Osteoblast (primary cell): ENCODE results near the gene FGD6. TPM values are rescaled to one million over a fixed set of nuclear protein-coding genes. Genes with fewer than 3 reads are reported as not detected.

Experiments used
- DNase-seq: peaks from one replicate; pipeline ENCODE4 v3.0.0; 2011; ENCODE audit warnings: low spot score, mixed read lengths; ENCODE audit not compliant: insufficient read length; ENCODE audit errors: missing footprints
- H2AFZ ChIP-seq: 2 replicates; pipeline ENCODE4 v1.6.0; 2011; ENCODE audit warnings: mild to moderate bottlenecking, low read length
- H3K27ac ChIP-seq: 2 replicates; pipeline ENCODE4 v1.5.1; 2011; ENCODE audit warnings: mild to moderate bottlenecking, low read depth, low read length, moderate library complexity
- H3K27me3 ChIP-seq: 2 replicates; pipeline ENCODE4 v1.6.0; 2012; ENCODE audit warnings: mild to moderate bottlenecking, control low read depth, inconsistent platforms, low read length, moderate library complexity; ENCODE audit not compliant: insufficient read depth
- H3K36me3 ChIP-seq: 2 replicates; pipeline ENCODE4 v1.5.1; 2011; ENCODE audit warnings: mild to moderate bottlenecking, low read length, control low read depth, moderate library complexity; ENCODE audit not compliant: insufficient read depth
- H3K4me1 ChIP-seq: 2 replicates; pipeline ENCODE4 v1.5.1; 2011; ENCODE audit warnings: mild to moderate bottlenecking, low read length, control low read depth, moderate library complexity; ENCODE audit not compliant: insufficient read depth
- H3K4me2 ChIP-seq: 2 replicates; pipeline ENCODE4 v1.6.0; 2011; ENCODE audit warnings: mild to moderate bottlenecking, low read length; ENCODE audit not compliant: insufficient read depth
- H3K4me3 ChIP-seq: fragments of 200-600 bp; sonication (generic); 3 replicates; pipeline ENCODE4 v1.5.1; 2012; ENCODE audit warnings: mild to moderate bottlenecking, low read length, inconsistent platforms; ENCODE audit not compliant: insufficient read depth
- H3K79me2 ChIP-seq: 2 replicates; pipeline ENCODE4 v1.6.0; 2012; ENCODE audit warnings: mild to moderate bottlenecking, low read length, control low read depth, inconsistent platforms; ENCODE audit not compliant: insufficient read depth
- H3K9me3 ChIP-seq: 2 replicates; pipeline ENCODE4 v1.5.1; 2011; ENCODE audit warnings: low read depth, low read length, control low read depth
- H4K20me1 ChIP-seq: 2 replicates; pipeline ENCODE4 v1.6.0; 2012; ENCODE audit warnings: mild to moderate bottlenecking, low read length, control low read depth; ENCODE audit not compliant: insufficient read depth
- total RNA-seq: library from RNA; depleted of rRNA; stranded (reverse); fragments of >200 nt; gene quantifications from 2 replicates; pipeline ENCODE4 v1.2.3, GENCODE V29; 2012
- TF ChIP-seq, protein P1 (sequence below): IDR thresholded peaks from 2 replicates; pipeline ENCODE4 v1.5.1; 2011; ENCODE audit warnings: mild to moderate bottlenecking, low read depth, low read length, moderate library complexity; ENCODE audit errors: extremely low read depth

Gene FGD6
- total RNA-seq, 1 donor = 11.9 TPM

DNA sequence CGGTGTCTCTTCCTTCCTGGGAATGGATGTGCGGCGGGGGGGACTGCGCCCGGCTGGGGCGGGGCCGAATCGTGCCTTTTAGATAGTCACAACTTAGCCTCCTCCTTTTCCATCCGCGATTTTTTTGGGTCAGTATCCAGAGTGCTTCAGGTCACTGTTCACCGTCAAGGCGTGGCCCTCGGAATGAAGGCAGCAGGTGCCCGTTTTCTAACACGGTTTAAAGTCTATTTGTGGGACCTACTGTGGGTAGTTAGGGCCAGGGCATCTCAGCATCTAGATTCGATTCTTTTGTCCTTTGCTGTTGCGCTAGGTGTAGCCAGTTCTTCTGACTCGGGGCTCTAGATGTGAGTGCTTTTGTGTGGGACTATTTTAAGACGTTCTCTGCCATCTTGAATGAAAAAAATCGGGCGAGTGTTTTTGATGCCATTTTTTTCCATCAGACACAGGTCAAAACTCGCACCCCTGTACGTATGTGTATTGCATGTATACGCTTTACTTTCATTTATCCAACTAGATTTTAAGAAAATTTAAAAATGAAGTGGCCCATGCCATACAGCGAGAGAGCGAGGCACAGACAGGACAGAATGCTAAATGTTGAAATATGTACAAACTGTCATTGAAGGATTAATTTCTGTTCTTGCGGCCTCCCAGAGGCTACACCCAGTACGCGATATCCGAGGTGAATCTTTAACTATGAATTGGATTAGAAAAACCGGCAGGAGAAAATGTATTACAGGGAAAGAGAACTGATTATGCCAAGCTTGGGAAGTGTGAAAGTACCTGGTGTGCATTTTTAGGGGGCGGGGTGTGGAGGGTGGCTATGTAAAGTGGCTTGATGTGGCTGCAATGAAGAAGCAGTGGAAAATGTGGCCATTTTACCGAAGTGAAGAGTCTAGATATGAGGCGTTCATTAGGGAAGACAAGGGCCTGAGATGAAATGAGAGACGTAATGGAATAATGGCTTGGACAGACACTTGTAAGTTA lies 1.2 kb upstream of the FGD6 start:
- TF ChIP-seq, protein P1, sequence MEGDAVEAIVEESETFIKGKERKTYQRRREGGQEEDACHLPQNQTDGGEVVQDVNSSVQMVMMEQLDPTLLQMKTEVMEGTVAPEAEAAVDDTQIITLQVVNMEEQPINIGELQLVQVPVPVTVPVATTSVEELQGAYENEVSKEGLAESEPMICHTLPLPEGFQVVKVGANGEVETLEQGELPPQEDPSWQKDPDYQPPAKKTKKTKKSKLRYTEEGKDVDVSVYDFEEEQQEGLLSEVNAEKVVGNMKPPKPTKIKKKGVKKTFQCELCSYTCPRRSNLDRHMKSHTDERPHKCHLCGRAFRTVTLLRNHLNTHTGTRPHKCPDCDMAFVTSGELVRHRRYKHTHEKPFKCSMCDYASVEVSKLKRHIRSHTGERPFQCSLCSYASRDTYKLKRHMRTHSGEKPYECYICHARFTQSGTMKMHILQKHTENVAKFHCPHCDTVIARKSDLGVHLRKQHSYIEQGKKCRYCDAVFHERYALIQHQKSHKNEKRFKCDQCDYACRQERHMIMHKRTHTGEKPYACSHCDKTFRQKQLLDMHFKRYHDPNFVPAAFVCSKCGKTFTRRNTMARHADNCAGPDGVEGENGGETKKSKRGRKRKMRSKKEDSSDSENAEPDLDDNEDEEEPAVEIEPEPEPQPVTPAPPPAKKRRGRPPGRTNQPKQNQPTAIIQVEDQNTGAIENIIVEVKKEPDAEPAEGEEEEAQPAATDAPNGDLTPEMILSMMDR = no peak
- H3K9me3 ChIP-seq = no peaks in the 10 kb centered on the region
- peak overlapping the region; percentile 99 for H2AFZ ChIP-seq
- H4K20me1 ChIP-seq = peaks cover 4% of the 10 kb centered on the region
- H3K36me3 ChIP-seq = no peaks in the 10 kb centered on the region
- peak overlapping the region; percentile 96 for H3K4me3 ChIP-seq
- peak overlapping the region; percentile 95 for H3K27ac ChIP-seq
- H3K79me2 ChIP-seq = peaks cover 89% of the 10 kb centered on the region
- peak; percentile 86 for DNase-seq
- no peaks in the 10 kb centered on the region for H3K27me3 ChIP-seq
- H3K4me1 ChIP-seq = peaks cover 18% of the 10 kb centered on the region
- peak overlapping the region; percentile 99 for H3K4me2 ChIP-seq

DNA sequence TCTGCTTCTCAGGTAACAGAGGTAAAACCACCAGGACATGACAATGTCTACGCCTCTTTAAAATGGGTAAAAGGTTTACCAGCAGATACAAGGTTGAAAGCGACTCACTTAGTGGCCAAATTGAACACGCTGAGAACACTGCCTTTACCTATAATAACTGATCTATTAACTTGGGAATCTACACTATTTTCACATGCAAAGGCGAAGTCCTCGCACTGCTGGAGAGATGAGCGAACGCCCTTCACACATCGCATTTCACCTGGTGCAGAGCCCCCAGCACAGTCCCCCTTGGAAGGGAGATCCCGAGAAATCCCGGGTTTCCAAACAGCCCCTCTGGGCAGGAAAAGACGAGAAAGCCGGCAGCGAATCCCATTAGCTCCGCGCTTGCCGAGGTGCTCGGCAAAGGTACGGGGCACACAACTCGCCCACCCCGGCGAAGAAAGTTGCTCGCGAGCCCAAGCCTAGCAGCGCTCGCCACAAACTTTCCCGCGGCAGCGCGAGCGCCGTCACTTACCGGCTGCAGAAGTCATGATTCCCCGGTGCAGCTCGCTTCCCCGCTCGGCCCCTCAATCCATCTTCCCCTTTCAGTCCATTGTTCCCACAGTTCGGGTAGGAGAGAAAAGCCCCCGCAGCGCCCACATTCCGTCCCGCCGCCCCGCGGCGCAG lies 423 bp downstream of the FGD6 start:
- H3K27ac ChIP-seq = peak overlapping the region; percentile 95
- DNase-seq = no peak
- TF ChIP-seq, protein P1 = no peak
- peak overlapping the region; percentile 85 for H2AFZ ChIP-seq
- H3K79me2 ChIP-seq = peaks cover 89% of the 10 kb centered on the region
- peaks cover 28% of the 10 kb centered on the region for H3K4me1 ChIP-seq
- H3K9me3 ChIP-seq = no peaks in the 10 kb centered on the region
- no peaks in the 10 kb centered on the region for H3K36me3 ChIP-seq
- peaks cover 4% of the 10 kb centered on the region for H4K20me1 ChIP-seq
- H3K4me2 ChIP-seq = peak overlapping the region; percentile 93
- peak overlapping the region; percentile 96 for H3K4me3 ChIP-seq
- no peaks in the 10 kb centered on the region for H3K27me3 ChIP-seq

DNA sequence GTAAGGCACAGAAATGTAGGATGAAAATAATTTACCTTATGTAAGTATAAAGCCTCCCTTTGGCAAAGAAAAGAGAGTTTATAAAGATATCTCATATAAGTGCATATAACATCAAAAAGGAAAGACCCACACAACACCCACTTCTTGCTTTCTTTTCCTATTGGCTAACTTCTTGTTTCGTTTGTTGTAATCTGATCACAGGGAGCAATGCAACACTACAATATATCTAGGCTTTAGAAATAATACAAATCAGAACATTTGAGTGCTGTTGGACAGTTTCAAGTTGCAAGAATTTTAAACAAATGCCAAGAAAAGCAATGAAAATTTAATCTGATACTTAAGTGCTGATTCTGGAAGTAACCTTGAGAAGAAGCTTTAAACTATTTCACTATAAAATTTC lies 1.3 kb downstream of the FGD6 start:
- peaks cover 4% of the 10 kb centered on the region for H4K20me1 ChIP-seq
- H3K36me3 ChIP-seq = no peaks in the 10 kb centered on the region
- peak overlapping the region; percentile 96 for H3K4me3 ChIP-seq
- TF ChIP-seq, protein P1 = no peak
- H3K4me1 ChIP-seq = peaks cover 28% of the 10 kb centered on the region
- H3K4me2 ChIP-seq = peak overlapping the region; percentile 93
- H3K79me2 ChIP-seq = peaks cover 87% of the 10 kb centered on the region
- DNase-seq = peak; percentile 54
- no peaks in the 10 kb centered on the region for H3K9me3 ChIP-seq
- H2AFZ ChIP-seq = no peak overlapping the region
- H3K27me3 ChIP-seq = no peaks in the 10 kb centered on the region
- H3K27ac ChIP-seq = peak overlapping the region; percentile 95

DNA sequence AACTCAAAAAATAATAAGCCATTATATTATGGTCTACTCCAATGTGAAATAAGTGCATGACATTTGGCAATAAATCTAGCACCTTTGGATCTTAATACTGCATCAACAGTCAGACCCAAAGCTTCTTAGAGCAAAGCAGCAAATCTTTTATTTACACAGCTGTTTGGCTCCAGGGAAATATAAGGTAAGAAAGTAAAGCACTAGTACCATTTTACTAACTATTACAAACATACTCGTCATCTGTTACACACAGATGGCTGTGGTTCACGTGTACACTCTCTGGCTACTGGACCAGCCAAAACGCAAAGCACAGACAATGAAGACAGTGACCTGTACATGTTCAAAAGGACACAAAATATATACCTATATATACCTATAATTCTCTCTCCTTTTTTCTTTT lies 2.8 kb downstream of the FGD6 start:
- H4K20me1 ChIP-seq = no peaks in the 10 kb centered on the region
- H3K4me2 ChIP-seq = no peak overlapping the region
- no peaks in the 10 kb centered on the region for H3K9me3 ChIP-seq
- DNase-seq = no peak
- H3K4me1 ChIP-seq = peaks cover 27% of the 10 kb centered on the region
- TF ChIP-seq, protein P1 = no peak
- H3K36me3 ChIP-seq = no peaks in the 10 kb centered on the region
- H3K79me2 ChIP-seq = peaks cover 84% of the 10 kb centered on the region
- H2AFZ ChIP-seq = no peak overlapping the region
- no peaks in the 10 kb centered on the region for H3K27me3 ChIP-seq
- no peak overlapping the region for H3K27ac ChIP-seq
- H3K4me3 ChIP-seq = no peak overlapping the region
